Measurements from ENCODE around the gene MYOM3.

DNA sequence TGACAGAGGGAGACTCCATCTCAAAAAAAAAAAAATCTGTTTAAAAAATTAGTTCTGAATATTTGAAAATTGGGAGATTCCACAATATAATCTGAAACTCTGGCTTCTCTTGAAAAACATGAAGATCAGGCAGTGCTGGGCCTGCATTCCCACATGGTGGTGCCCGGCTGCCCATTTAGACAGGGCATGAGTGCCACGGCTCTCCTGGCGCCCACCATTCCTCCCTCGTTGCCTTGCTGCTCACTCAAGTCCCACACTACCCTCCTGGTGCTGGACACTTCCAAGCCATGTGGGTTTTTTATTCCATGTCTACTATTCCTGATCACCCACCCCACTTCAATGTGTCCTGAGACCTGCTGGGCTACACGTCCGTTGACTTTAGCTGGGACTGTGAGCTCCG is 10.8 kb upstream of the MYOM3 start:
- TF ChIP-seq, protein P1, sequence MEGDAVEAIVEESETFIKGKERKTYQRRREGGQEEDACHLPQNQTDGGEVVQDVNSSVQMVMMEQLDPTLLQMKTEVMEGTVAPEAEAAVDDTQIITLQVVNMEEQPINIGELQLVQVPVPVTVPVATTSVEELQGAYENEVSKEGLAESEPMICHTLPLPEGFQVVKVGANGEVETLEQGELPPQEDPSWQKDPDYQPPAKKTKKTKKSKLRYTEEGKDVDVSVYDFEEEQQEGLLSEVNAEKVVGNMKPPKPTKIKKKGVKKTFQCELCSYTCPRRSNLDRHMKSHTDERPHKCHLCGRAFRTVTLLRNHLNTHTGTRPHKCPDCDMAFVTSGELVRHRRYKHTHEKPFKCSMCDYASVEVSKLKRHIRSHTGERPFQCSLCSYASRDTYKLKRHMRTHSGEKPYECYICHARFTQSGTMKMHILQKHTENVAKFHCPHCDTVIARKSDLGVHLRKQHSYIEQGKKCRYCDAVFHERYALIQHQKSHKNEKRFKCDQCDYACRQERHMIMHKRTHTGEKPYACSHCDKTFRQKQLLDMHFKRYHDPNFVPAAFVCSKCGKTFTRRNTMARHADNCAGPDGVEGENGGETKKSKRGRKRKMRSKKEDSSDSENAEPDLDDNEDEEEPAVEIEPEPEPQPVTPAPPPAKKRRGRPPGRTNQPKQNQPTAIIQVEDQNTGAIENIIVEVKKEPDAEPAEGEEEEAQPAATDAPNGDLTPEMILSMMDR (IDR thresholded peaks at IDR 0.05) = no peak
- TF ChIP-seq EP300 (IDR thresholded peaks at IDR 0.05) = no peak
